Neural crest cell (in vitro differentiated cells): ENCODE results near the gene NRG2. TPM values are rescaled to one million over a fixed set of nuclear protein-coding genes. Genes with fewer than 3 reads are reported as not detected.

Experiments used
- DNase-seq: peaks from one replicate; pipeline ENCODE4 v3.0.0; 2021; ENCODE audit warnings: low read depth, mixed read lengths, low spot score
- H3K27ac Mint-ChIP-seq: one replicate; pipeline ENCODE4 v1.8.0; 2021; ENCODE audit warnings: mild to moderate bottlenecking, mixed read lengths; ENCODE audit not compliant: unreplicated experiment
- H3K27me3 Mint-ChIP-seq: 2 replicates; pipeline ENCODE4 v1.8.0; 2021; ENCODE audit warnings: low read depth, mild to moderate bottlenecking, mixed read lengths
- H3K36me3 Mint-ChIP-seq: 2 replicates; pipeline ENCODE4 v1.8.0; 2021; ENCODE audit warnings: low read depth, mild to moderate bottlenecking, mixed read lengths
- H3K4me1 Mint-ChIP-seq: 2 replicates; pipeline ENCODE4 v1.8.0; 2021; ENCODE audit warnings: mixed read lengths
- H3K4me3 Mint-ChIP-seq: one replicate; pipeline ENCODE4 v1.8.0; 2021; ENCODE audit warnings: mild to moderate bottlenecking, mixed read lengths
- H3K9me3 Mint-ChIP-seq: 2 replicates; pipeline ENCODE4 v1.8.0; 2021; ENCODE audit warnings: mixed read lengths
- CTCF ChIP-seq: fragments of 200-600 bp; sonication (generic); conservative IDR thresholded peaks from 2 replicates; pipeline ENCODE4 v1.5.0; 2021; ENCODE audit warnings: antibody characterized with exemption, mild to moderate bottlenecking
- total RNA-seq: library from RNA; stranded (reverse); gene quantifications from 2 replicates; pipeline ENCODE4 v1.2.1, GENCODE V29; 2021

NRG2 gene
- total RNA-seq, 1 donor from 2014 or later, result 0.82 TPM

- Mint-ChIP-seq H3K27me3 (no peaks in the 10 kb centered on the region), H3K36me3 (no peaks in the 10 kb centered on the region), H3K4me1 (peaks cover 14% of the 10 kb centered on the region), H3K4me3 (no peak overlapping the region), H3K9me3 (no peaks in the 10 kb centered on the region), H3K27ac (no peak overlapping the region)
- no peak for DNase-seq
- no peak for TF ChIP-seq CTCF
Measured at GRCh38 chr5:139955616-139956273, 87.4 kb downstream of the NRG2 start.

- Mint-ChIP-seq H3K27ac (no peak overlapping the region), H3K4me3 (no peak overlapping the region), H3K9me3 (no peaks in the 10 kb centered on the region), H3K4me1 (peaks cover 14% of the 10 kb centered on the region), H3K27me3 (no peaks in the 10 kb centered on the region), H3K36me3 (no peaks in the 10 kb centered on the region)
- no peak for TF ChIP-seq CTCF
- DNase-seq, result no peak
Measured at GRCh38 chr5:139955053-139955605, 88.0 kb downstream of the NRG2 start.

- H3K9me3 Mint-ChIP-seq, result no peaks in the 10 kb centered on the region
- H3K27ac Mint-ChIP-seq, result no peak overlapping the region
- DNase-seq, result no peak
- peaks cover 14% of the 10 kb centered on the region for H3K4me1 Mint-ChIP-seq
- H3K27me3 Mint-ChIP-seq, result no peaks in the 10 kb centered on the region
- no peaks in the 10 kb centered on the region for H3K36me3 Mint-ChIP-seq
- no peak for TF ChIP-seq CTCF
- no peak overlapping the region for H3K4me3 Mint-ChIP-seq
Measured at GRCh38 chr5:139954462-139954861, 88.6 kb downstream of the NRG2 start.

GRCh38 chr5:139954022-139954421 lies 89.1 kb downstream of the NRG2 start:
- no peak for TF ChIP-seq CTCF
- Mint-ChIP-seq H3K27ac (no peak overlapping the region), H3K4me1 (peaks cover 14% of the 10 kb centered on the region), H3K4me3 (no peak overlapping the region), H3K9me3 (no peaks in the 10 kb centered on the region), H3K27me3 (peaks cover 2% of the 10 kb centered on the region), H3K36me3 (no peaks in the 10 kb centered on the region)
- DNase-seq, result no peak

- no peak overlapping the region for H3K27ac Mint-ChIP-seq
- no peak overlapping the region for H3K4me3 Mint-ChIP-seq
- no peak for TF ChIP-seq CTCF
- no peaks in the 10 kb centered on the region for H3K36me3 Mint-ChIP-seq
- H3K9me3 Mint-ChIP-seq, result no peaks in the 10 kb centered on the region
- H3K4me1 Mint-ChIP-seq, result peaks cover 14% of the 10 kb centered on the region
- H3K27me3 Mint-ChIP-seq, result peaks cover 16% of the 10 kb centered on the region
- DNase-seq, result no peak
Measured at GRCh38 chr5:139952574-139952973, 90.5 kb downstream of the NRG2 start.
